Measurements from ENCODE around the gene SMIM13. TPM values are rescaled to one million over a fixed set of nuclear protein-coding genes. Genes with fewer than 3 reads are reported as not detected.
"Not testable (repeated sequence)": the region's sequence is repeated elsewhere in the genome, so short reads cannot be mapped to it uniquely, and the experiment has no call there.

The SMIM13 gene
- total RNA-seq, 2 experiments from 2014 or later = 3.0 to 4.6 TPM

- ATAC-seq (ENCODE audit: poor library complexity) (no peak), DNase-seq (no peak)
- Mint-ChIP-seq H3K27me3 (no peaks in the 10 kb centered on the region), H3K4me3 (no peak overlapping the region), H3K27ac (no peak overlapping the region), H3K9me3 (no peaks in the 10 kb centered on the region), H3K36me3 (ENCODE audit: low read depth) (peaks cover 13% of the 10 kb centered on the region), H3K4me1 (ENCODE audit: low read depth) (peaks cover 12% of the 10 kb centered on the region)
- no peaks in the 10 kb centered on the region for H3K9me3 ChIP-seq (ENCODE audit: control insufficient read depth in 1 of 2, insufficient read depth in 1 of 2, low read length in 2 of 2)
- H3K4me1 ChIP-seq (ENCODE audit: insufficient read depth, low read length) = peaks cover 7% of the 10 kb centered on the region
- H3K27ac ChIP-seq (ENCODE audit: low read depth in 1 of 2, low read length in 2 of 2) = no peak overlapping the region
- ChIA-PET CTCF (interaction anchor here (0.8 kb wide), 1 partner anchor 21 kb away, joined by 3 read pairs; no protein-coding TSS in a partner anchor), POLR2A (no interaction called here)
- no peak overlapping the region for H3K4me3 ChIP-seq (ENCODE audit: low read length)
- TF ChIP-seq CTCF (IDR thresholded peaks at IDR 0.05) = no peak
- H3K27me3 ChIP-seq (ENCODE audit: control insufficient read depth in 1 of 2, insufficient read depth in 2 of 2, low read length in 2 of 2) = no peaks in the 10 kb centered on the region
- H3K36me3 ChIP-seq (ENCODE audit: insufficient read depth, low read length) = no peaks in the 10 kb centered on the region
- intact Hi-C loops (cut with DNase I, micrococcal nuclease) = loop anchor here (5.0 to 10.0 kb wide), 4 partner anchors 143 to 685 kb away; partner anchors contain the start of genes C6orf52 (in 1 of the 2), NEDD9 (in 1 of the 2), PAK1IP1 (in 1 of the 2) and TMEM14B (in 1 of the 2)
Measured at GRCh38 chr6:11089695-11090094, 3.9 kb upstream of the SMIM13 start.

- Mint-ChIP-seq H3K27ac (peak overlapping the region; percentile 15), H3K4me1 (ENCODE audit: low read depth) (peaks cover 25% of the 10 kb centered on the region), H3K36me3 (ENCODE audit: low read depth) (peaks cover 17% of the 10 kb centered on the region), H3K4me3 (peak overlapping the region; percentile 67)
- H3K27me3 Mint-ChIP-seq; ATAC-seq (ENCODE audit: poor library complexity); DNase-seq; H3K27me3 ChIP-seq (ENCODE audit: control insufficient read depth in 1 of 2, insufficient read depth in 2 of 2, low read length in 2 of 2); H3K9me3 ChIP-seq (ENCODE audit: control insufficient read depth in 1 of 2, insufficient read depth in 1 of 2, low read length in 2 of 2); H3K9me3 Mint-ChIP-seq; H3K36me3 ChIP-seq (ENCODE audit: insufficient read depth, low read length); H3K27ac ChIP-seq (ENCODE audit: low read depth in 1 of 2, low read length in 2 of 2); CTCF ChIA-PET; H3K4me3 ChIP-seq (ENCODE audit: low read length); POLR2A ChIA-PET: not testable (repeated sequence)
- intact Hi-C loops (cut with DNase I, micrococcal nuclease) = loop anchor here (5.0 to 10.0 kb wide), 4 partner anchors 141 to 686 kb away; partner anchors contain the start of genes C6orf52 (in 1 of the 2), NEDD9 (in 1 of the 2), PAK1IP1 (in 1 of the 2) and TMEM14B (in 1 of the 2)
- peaks cover 17% of the 10 kb centered on the region for H3K4me1 ChIP-seq (ENCODE audit: insufficient read depth, low read length)
Measured at GRCh38 chr6:11091141-11091540, 2.5 kb upstream of the SMIM13 start.

- peak in 5 of 14 experiments; percentile 4 to 62 (median 7) for DNase-seq
- peak overlapping the region; percentile 83 for H3K4me3 ChIP-seq (ENCODE audit: low read length)
Measured at GRCh38 chr6:11092668-11093375, 812 bp upstream of the SMIM13 start.

More at GRCh38 chr6:11092668-11093375, 812 bp upstream of the SMIM13 start:
- Mint-ChIP-seq H3K9me3 (no peaks in the 10 kb centered on the region), H3K36me3 (ENCODE audit: low read depth) (peaks cover 20% of the 10 kb centered on the region), H3K4me1 (ENCODE audit: low read depth) (peaks cover 29% of the 10 kb centered on the region), H3K27ac (peak overlapping the region; percentile 97), H3K27me3 (no peaks in the 10 kb centered on the region), H3K4me3 (peak overlapping the region; percentile 91)
- Histone ChIP-seq H3K4me1 (ENCODE audit: insufficient read depth, low read length) (peaks cover 20% of the 10 kb centered on the region), H3K36me3 (ENCODE audit: insufficient read depth, low read length) (peaks cover 2% of the 10 kb centered on the region), H3K27me3 (ENCODE audit: control insufficient read depth in 1 of 2, insufficient read depth in 2 of 2, low read length in 2 of 2) (no peaks in the 10 kb centered on the region), H3K27ac (ENCODE audit: low read depth in 1 of 2, low read length in 2 of 2) (peak overlapping the region; percentile 87 to 92), H3K9me3 (ENCODE audit: control insufficient read depth in 1 of 2, insufficient read depth in 1 of 2, low read length in 2 of 2) (no peaks in the 10 kb centered on the region)
- ATAC-seq (ENCODE audit: poor library complexity) = peak; percentile 22
- ChIA-PET POLR2A (interaction anchor here (0.5 to 1.9 kb wide), 7 partner anchors 13 to 398 kb away, joined by 3 to 7 read pairs (median 3); partner anchors contain the start of genes C6orf52, NEDD9, PAK1IP1 and TMEM14B), CTCF (interaction anchor here (0.7 to 1.0 kb wide), 3 partner anchors 8 to 372 kb away, joined by 3 to 4 read pairs (median 3); no protein-coding TSS in a partner anchor)
- intact Hi-C loops (cut with DNase I, micrococcal nuclease) = loop anchor here (2.0 to 10.0 kb wide), 7 partner anchors 139 to 688 kb away; partner anchors contain the start of genes C6orf52 (in 2 of the 2), NEDD9 (in 2 of the 2), PAK1IP1 (in 2 of the 2) and TMEM14B (in 1 of the 2)
- TF ChIP-seq CTCF (IDR thresholded peaks at IDR 0.05) = no peak
